Gastroesophageal sphincter (tissue), 4 donors: ENCODE measurements around the gene TREML4. TPM values are rescaled to one million over a fixed set of nuclear protein-coding genes. Genes with fewer than 3 reads are reported as not detected.

Source experiments
- ATAC-seq: fragments of 150-250 bp; one replicate; pipeline ENCODE4 v1.9.1; 2016; ENCODE audit warnings: mild to moderate bottlenecking, moderate library complexity
- H3K27ac ChIP-seq, 4 donors: fragments of 200-600 bp; sonication (generic) in 3 of 4; 1 replicate in 3 of 4; 2 replicates in 1 of 4; pipeline ENCODE4 v1.5.1; 2016 to 2019
- H3K27me3 ChIP-seq: fragments of 200-600 bp; sonication (generic); one replicate; pipeline ENCODE4 v1.5.1; 2019
- H3K36me3 ChIP-seq, 2 donors: fragments of 200-600 bp; sonication (generic); one replicate each; pipeline ENCODE4 v1.5.1; 2019; ENCODE audit warnings: control low read depth in 1 of 2
- H3K4me1 ChIP-seq, 3 donors: fragments of 200-600 bp; sonication (generic); 1 replicate in 2 of 3; 2 replicates in 1 of 3; pipeline ENCODE4 v1.5.1; 2016 to 2019; ENCODE audit warnings: control low read depth in 2 of 3
- H3K4me3 ChIP-seq, 2 donors: fragments of 200-600 bp; sonication (generic); one replicate each; pipeline ENCODE4 v1.5.1; 2019; ENCODE audit warnings: mild to moderate bottlenecking in 1 of 2, moderate library complexity in 1 of 2
- H3K9me3 ChIP-seq, 3 donors: fragments of 200-600 bp; sonication (generic); one replicate each; pipeline ENCODE4 v1.5.1; 2017 to 2019; ENCODE audit warnings: control low read depth in 2 of 3
- EP300 ChIP-seq: sonication (generic); formaldehyde crosslinking; IDR thresholded peaks from one replicate; pipeline ENCODE4 v1.6.1; 2017; ENCODE audit warnings: antibody characterized with exemption, mild to moderate bottlenecking
- POLR2A ChIP-seq, 2 donors: fragments of 450-650 bp; IDR thresholded peaks; one replicate each; pipeline ENCODE4 v1.6.1; 2017; ENCODE audit warnings: antibody characterized with exemption in 2 of 2, mild to moderate bottlenecking in 2 of 2, moderate library complexity in 1 of 2
- POLR2AphosphoS5 ChIP-seq: sonication (generic); formaldehyde crosslinking; IDR thresholded peaks from one replicate; pipeline ENCODE4 v1.6.1; 2017; ENCODE audit warnings: antibody characterized with exemption
- WGBS, 2 donors: methylation state at CpG; one replicate each; pipeline ENCODE4 v1.1.5; 2018; ENCODE audit warnings: low coverage in 1 of 2; 5-methylcytosine and 5-hydroxymethylcytosine counted together
- total RNA-seq, 4 donors: library from RNA; depleted of rRNA; stranded (reverse); fragments of >200 nt; gene quantifications; one replicate each; pipeline ENCODE4 v1.1.0, GENCODE V29; 2016
- TF ChIP-seq, protein P1 (sequence below), 4 experiments: fragments of 200-600 bp in 2 of 4; fragments of 450-650 bp in 2 of 4; sonication (generic) in 1 of 4; IDR thresholded peaks; one replicate each; pipeline ENCODE4 v1.5.1; 2017 to 2019; ENCODE audit warnings: antibody characterized with exemption in 4 of 4, mild to moderate bottlenecking in 2 of 4, moderate library complexity in 2 of 4

The TREML4 gene
- total RNA-seq, 4 donors from 2014 or later = not detected

DNA sequence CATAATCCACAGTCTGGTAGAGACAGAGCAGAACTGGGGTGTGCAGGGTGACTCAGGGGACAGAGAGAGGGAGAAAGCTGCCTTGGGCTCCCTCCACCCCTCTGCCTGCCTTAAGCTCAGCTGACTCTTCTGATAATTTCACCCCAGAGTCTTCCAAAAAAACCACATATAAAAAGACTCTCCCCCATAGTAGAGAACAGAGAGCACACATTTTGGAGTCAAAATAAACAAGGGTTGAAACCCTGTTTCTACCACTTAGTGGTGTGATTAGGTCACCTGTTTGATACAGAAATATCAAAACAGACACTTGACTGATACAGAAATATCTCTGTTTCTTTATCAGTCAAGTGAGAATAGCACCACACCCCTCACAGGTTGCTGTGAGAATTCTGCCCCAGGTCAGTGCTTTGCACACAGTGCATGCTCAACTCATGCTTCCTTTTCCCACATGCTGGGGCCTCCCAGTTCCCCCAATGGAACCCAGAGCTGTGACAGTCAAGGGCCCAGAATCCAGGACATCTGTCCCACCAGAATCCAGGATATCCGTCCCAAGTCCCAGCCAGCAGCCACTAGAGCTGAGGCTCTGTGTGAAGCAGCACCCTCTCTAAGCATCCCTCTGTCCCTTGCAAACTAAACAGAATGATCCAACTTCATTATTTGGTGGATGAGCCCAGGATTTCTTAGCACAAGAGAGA, 28.4 kb upstream of the TREML4 start:
- H3K27ac ChIP-seq = no peak overlapping the region
- WGBS, 2 donors = 100% methylated on average over 1 of the region's 1 CpG; no CpG with 5 or more reads in 1 of the 2 donors
- H3K9me3 ChIP-seq = no peaks in the 10 kb centered on the region
- H3K36me3 ChIP-seq = no peaks in the 10 kb centered on the region
- TF ChIP-seq POLR2AphosphoS5 (no peak), POLR2A (IDR thresholded peaks at IDR 0.05) (no peak), EP300 (no peak)
- TF ChIP-seq, protein P1, sequence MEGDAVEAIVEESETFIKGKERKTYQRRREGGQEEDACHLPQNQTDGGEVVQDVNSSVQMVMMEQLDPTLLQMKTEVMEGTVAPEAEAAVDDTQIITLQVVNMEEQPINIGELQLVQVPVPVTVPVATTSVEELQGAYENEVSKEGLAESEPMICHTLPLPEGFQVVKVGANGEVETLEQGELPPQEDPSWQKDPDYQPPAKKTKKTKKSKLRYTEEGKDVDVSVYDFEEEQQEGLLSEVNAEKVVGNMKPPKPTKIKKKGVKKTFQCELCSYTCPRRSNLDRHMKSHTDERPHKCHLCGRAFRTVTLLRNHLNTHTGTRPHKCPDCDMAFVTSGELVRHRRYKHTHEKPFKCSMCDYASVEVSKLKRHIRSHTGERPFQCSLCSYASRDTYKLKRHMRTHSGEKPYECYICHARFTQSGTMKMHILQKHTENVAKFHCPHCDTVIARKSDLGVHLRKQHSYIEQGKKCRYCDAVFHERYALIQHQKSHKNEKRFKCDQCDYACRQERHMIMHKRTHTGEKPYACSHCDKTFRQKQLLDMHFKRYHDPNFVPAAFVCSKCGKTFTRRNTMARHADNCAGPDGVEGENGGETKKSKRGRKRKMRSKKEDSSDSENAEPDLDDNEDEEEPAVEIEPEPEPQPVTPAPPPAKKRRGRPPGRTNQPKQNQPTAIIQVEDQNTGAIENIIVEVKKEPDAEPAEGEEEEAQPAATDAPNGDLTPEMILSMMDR (IDR thresholded peaks at IDR 0.05) = no peak
- no peak overlapping the region for H3K4me3 ChIP-seq
- peaks cover 29% of the 10 kb centered on the region for H3K27me3 ChIP-seq
- ATAC-seq = no peak
- no peaks in the 10 kb centered on the region for H3K4me1 ChIP-seq

DNA sequence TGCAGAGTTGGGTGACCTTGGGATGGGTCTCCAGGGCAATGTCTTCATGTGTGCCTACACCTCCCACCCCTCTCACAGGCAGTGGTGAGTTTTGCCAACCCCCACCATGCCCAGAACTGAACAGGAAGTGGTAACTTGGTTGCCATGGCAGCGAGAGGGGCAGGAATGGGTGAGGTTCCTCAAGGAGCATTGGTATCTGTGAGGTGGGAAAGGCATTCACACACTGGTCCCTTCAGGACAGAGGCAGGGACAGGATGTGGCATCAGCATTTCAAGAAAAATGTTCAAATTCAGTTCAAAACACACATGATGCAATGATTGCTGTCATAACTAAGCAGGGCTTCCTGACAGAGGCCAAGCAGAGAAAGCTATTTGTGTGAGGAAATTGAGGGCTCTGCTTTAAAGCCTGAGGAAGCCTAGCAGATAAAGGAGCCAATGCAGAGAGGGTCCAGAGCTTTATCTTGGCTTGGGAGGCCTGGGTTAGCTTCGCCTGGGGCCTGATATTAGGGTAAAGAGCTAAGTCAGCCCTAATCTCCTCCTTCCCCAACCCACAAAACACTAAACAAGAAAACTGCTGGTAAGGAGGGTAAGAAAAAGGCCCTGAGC, 27.8 kb upstream of the TREML4 start:
- WGBS, 2 donors = 83% methylated on average over 2 of the region's 2 CpGs; no CpG with 5 or more reads in 1 of the 2 donors
- no peak overlapping the region for H3K27ac ChIP-seq

DNA sequence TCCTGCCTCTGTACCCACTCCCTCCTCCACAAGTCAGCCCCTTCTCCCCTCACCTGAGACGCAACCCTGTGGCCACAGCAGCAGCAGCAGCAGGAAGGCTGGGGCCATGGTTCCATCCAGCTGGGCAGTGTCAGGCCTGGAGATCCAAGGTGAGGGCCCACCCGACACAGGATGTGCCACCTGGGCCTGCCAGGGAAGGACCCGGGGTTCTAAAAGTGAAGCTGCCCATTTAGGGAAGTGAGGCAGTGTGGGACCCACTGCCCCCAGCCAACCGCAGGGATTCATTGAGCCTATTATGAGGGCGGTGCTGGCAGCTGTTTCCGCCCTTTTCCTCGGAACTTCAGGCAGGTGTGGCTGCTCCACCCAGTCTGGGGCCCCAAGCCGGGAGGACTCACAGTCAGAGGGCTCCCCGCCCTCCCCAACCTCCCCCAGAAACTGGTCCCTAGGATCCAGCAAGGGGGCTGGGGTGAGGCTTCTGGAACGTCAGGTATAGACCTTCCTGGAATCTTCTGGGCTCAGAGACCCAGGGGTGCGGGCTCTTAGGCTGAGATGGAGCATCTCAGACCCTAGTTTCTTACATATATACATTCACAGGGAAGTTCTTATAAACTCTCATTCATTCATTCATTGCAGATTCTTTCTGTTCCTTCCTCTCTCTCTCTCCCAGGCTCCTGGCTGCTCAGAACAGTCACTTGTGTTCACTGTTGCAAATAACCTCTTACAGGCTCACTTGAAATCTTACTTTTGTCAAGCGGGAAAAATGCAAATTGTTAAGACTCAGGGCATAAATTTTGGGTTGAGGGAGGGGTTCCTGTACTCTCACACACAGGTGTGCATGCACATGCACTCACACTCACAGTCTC, 27.0 kb upstream of the TREML4 start, which contains the start of gene TREML2:
TREML2 (minus strand) TSS at position 249 of the 863 bp plus-strand sequence; CDS start at position 108, 141 bp downstream.
- Histone ChIP-seq H3K9me3 (no peaks in the 10 kb centered on the region), H3K27ac (no peak within 1 kb of the TSS), H3K36me3 (no peaks in the 10 kb centered on the region), H3K4me1 (no peaks in the 10 kb centered on the region), H3K27me3 (peaks cover 17% of the 10 kb centered on the region), H3K4me3 (no peak within 1 kb of the TSS)
- ATAC-seq = no peak
- WGBS, 2 donors = 83 to 91% methylated on average over 2 to 4 of the region's 12 CpGs
- TF ChIP-seq POLR2A (IDR thresholded peaks at IDR 0.05) = no peak
- TF ChIP-seq, protein P1 (IDR thresholded peaks at IDR 0.05) = no peak
- TF ChIP-seq POLR2AphosphoS5 = no peak
- TF ChIP-seq EP300 = no peak

More for the DNA sequence above, 27.8 kb upstream of the TREML4 start:
- no peak overlapping the region for H3K4me3 ChIP-seq
- H3K27me3 ChIP-seq = peaks cover 23% of the 10 kb centered on the region
- no peaks in the 10 kb centered on the region for H3K36me3 ChIP-seq
- peak; percentile 36 for ATAC-seq
- TF ChIP-seq, protein P1 (IDR thresholded peaks at IDR 0.05) = no peak
- no peak for TF ChIP-seq EP300
- TF ChIP-seq POLR2A (IDR thresholded peaks at IDR 0.05) = no peak
- TF ChIP-seq POLR2AphosphoS5 = no peak
- H3K4me1 ChIP-seq = no peaks in the 10 kb centered on the region
- H3K9me3 ChIP-seq = no peaks in the 10 kb centered on the region

DNA sequence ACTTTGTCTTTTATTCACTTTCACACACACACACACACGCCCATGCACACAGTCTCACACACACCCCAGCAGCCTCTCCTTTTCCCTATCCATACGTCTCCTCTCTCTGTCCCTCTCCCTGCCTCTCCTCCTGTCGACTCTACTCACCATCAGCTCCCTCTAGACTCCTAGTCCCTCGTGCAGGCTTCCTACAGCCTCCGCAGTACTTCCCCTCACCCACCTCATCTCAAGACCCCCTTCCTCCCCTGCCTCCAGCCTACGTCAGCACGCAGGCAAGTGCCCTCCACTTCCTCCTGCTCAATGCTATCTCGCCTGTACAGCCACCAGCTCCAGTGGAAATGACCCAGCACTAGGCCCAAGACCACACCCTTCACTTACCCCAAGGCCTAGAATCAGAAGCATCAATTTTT, 26.4 kb upstream of the TREML4 start:
- Histone ChIP-seq H3K9me3 (no peaks in the 10 kb centered on the region), H3K27me3 (peaks cover 14% of the 10 kb centered on the region), H3K4me1 (no peaks in the 10 kb centered on the region), H3K4me3 (no peak overlapping the region), H3K27ac (no peak overlapping the region), H3K36me3 (no peaks in the 10 kb centered on the region)
- TF ChIP-seq POLR2A (IDR thresholded peaks at IDR 0.05) = no peak
- no peak for TF ChIP-seq EP300
- no peak for TF ChIP-seq POLR2AphosphoS5
- TF ChIP-seq, protein P1 (IDR thresholded peaks at IDR 0.05) = no peak
- ATAC-seq = no peak
- 49 to 64% methylated on average over 5 to 8 of the region's 8 CpGs for WGBS, 2 donors
